ENCODE results near the gene TGM1.
"Not testable (repeated sequence)": the region's sequence is repeated elsewhere in the genome, so short reads cannot be mapped to it uniquely, and the experiment has no call there.

TGM1 gene

DNA sequence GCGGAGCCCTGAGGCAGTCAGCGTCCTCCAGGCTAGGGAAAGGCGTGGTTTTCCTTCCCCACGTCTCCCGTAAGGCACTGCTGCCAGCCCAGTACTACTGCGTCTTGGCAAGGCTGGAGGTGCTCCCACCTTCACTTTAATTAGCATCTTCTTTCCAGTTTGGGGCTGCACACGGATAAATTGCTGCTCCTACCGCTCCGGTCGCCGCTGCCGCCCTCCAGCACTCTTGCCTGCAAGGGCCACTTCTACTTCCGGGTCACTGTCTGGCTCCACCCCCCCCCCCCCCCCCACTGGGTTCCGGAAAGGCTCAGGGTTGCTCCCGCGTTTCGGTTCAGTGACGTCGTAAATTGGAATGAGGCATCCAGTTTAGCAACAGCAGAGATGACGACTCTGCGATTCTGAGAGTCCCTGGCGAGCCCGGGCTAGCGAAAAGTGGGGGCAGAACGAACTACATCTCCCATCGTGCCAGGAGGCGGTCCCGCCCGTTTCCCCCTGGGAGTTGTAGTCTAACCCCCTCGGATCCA lies 30.8 kb downstream of the TGM1 start, which contains the start of gene NEDD8:
Gene NEDD8, minus strand, starts transcription at position 247 of the 524 bp plus-strand sequence. Its CDS starts 100 bp downstream, at position 147.
- peak; percentile 97 for DNase-seq

DNA sequence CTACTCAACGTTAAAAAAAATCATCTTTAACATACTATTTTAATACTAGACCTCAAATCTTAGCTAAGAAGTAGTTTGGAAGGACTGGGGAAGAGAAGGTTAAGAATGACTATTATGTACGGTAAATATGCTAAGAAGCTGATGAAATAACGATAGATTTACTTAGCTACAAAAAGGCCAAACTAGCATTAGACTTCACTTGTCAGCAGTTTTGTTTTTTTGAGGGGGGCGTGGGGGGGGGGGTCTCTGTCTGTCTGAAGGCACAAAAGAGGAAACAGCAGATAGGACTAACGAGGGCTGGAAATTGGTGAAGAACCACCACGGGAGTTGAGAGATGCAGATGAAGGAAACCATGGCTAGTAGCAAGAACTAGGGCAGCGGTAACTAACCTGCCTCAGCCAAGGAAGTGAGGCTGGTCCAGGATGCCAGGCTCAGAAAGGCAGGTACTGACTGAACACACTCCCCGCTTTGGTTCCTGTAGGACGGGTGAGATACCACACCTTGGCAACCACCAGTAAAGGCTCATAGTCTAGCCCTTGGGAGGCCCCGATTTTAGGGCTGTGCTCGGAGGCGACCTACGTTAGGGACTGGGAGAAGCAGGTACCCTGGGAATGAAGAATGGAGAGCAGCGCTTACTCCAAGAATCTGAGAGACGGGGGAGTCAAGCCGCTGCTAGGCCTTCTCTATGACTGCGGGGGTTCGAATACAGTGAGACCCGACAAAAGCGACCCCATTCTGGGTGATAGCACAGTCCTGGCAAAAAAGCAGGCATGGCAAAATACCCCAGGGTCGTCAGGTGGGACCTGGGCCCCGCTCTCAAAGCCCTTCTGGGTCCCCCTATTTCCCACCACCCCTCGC lies 31.5 kb downstream of the TGM1 start:
- no peak for DNase-seq

DNA sequence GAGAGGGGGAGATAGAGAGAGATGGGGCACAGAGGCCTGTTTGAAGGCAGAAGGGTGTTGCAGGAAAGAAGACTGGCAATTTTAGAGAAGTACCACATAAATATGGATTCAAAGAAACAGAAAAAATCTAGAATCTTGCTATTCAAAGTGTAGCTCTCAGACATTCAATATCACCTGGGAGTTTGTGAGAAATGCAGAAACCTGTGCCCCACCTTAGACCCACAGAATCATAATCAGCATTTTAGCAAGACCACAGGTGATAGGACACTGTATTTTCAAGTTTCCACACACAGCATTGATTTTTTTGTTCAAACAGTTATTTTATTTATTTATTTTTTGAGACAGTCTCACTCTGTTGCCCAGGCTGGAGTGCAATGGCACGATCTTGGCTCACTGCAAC lies 34.1 kb downstream of the TGM1 start:
- DNase-seq = no peak

DNA sequence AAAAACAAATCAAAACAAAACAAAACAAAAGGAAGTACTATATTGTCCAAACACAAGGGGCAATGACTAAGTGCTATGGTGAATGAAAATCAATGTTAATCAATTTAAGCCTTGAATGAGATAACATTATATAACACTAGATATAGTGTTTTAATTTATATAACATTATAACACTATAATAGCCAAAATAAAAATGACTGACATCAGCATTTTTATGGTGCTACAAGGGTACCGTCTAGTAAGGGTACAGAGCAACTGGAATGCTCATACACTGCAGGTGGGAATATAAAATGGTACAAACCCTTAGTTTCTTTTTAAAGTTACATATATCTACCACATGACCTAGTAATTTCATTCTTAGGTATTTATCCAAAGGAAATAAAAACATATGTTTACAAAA lies 36.5 kb downstream of the TGM1 start:
- no peak for DNase-seq

DNA sequence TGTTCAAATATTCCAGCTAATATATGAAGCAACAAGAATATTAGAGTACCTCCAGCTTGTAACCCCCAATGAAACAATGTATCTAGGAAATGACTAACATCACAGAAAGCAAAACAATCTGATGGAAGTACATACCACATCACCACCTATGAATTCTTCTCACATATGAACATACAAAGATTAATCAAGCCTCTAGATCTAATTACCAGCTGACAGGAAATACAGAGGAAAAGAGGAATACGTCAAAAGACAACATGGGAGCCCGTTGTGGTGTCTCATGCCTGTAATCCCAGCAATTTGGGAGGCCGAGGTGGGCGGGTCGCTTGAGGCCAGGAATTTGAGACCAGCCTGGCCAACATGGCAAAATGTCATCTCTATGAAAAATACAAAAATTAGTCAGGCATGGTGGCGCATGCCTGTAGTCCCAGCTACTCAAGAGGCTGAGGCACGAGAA lies 38.3 kb downstream of the TGM1 start:
- DNase-seq = no peak

DNA sequence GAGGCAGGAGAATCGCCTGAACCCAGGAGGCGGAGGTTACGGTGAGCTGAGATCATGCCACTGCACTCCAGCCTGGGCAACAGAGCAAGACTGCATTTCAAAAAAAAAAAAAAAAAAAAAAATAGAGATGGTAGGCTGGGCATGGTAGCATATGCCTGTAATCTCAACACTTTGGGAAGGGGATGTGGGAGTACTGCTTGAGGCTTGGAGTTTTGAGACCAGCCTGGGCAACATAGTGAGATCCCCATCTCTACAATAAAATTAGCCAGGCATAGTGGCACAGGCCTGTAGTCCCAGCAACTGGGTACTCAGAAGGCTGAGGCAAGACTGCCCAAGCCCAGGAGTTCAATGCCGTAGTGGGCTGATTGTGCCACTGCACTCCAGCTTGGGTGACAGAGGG lies 40.0 kb downstream of the TGM1 start:
- not testable (repeated sequence) for DNase-seq

DNA sequence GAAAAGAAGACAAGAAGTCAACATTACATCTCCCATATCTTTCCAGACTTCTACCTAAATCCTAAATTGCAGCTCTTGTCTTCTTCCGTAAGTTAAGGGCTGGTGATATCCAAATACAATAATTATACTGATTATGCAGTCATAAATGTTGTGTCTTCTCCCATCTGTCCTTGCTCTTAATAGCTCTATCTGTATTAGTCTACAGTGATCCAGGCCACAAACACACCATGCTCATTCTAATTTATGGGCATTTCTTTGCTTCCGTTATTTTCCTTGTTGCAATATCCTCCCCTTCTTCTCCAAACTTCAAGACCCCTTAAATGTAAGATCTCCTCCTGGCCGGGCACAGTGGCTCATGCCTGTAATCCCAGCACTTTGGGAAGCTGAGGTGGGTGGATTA lies 43.5 kb downstream of the TGM1 start:
- no peak for DNase-seq

DNA sequence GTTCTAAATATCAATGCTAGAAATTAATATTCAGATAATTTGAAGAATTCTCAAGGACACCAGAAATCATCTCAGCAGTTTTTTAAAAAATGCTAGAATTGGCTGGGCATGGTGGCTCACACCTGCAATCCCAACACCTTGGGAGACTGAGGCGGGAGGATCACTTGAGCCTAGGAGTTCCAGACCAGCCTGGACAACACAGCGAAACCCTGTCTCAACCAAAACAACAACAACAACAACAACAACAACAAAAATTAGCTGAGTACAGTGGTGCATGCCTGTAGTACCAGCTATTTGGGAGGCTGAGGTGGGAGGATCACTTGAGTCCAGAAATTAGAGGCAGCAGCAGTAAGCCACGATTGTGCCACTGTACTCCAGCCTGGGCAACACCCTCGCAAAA lies 43.9 kb downstream of the TGM1 start:
- DNase-seq = no peak

DNA sequence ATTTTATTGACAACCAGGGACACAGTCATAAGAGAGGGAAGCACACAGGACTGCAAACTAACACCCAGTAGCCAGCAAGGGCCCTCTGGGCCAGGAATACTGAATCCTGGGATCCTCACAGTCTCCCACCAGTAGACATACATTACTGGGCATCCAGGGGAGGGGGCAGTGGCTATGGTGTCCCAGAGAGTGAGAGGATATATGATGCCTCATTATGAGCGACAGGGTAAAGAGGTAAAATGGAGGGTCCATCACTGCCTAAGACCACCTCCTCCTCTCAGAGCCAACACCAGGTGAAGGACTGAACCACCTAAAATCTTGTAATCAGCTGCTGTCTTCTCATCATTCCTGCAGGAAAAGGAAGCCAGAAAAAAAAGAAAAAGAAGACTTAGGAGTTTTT lies 46.1 kb downstream of the TGM1 start:
- DNase-seq = not testable (repeated sequence)

DNA sequence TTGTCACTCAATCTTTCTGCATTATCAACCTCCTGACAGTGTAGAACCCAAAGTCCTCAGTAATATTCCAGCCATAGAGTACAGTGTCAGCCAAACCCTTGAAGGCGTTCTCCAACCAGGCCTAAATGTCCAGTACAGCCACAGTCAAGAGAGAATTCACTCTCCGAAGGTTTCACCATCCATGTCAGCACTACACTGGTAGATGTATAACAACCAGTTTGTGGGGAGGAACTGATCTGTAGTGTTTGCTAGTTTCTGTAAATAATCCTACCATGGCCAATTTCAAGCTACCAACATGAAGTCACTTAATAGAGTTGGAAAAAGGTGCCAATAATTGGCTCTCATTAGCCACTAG lies 46.7 kb downstream of the TGM1 start:
- no peak for DNase-seq

DNA sequence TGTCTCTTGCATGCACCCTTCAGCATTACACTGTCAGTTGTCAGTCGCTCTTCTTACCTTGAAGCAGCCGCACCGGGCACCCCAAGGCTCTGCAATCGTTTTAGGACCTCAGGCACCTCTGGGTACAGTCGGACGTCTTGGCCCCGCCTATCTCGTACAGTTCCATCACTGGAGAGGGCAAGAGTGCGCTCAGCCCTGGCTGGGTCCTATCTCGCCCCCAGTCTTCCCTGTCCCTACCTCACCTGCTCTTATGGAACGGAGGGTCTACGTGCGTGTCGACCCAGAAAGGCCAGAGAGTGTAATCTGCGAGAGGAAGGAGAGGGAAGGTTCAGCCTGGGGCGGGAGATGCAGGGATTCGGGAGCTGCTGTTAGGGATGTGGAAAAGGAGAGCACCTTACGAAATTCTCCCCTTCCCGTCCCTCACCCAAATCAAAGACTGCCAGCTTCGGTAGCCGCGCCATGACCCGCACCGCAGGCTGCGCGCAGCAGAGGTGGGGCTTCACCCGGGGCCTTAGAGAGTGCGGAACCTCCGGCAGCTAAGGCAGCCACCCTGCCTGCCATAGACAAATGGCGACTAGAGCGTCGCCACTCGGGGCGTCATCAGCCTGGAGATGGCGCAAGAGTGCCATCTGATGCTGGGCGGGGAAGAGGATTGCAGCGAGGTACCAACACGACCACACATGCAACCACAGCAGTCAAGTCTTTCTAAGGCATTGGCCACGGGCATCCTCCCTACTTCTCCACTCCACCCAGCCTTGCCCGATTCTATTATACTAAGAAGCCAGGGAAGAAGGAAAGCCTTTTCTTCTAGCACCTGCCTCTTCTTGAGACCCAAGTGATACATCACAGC lies 47.3 kb downstream of the TGM1 start, which contains the start of gene MDP1:
Gene MDP1, minus strand, starts transcription at position 572 of the 850 bp plus-strand sequence. Its CDS starts 111 bp downstream, at position 461.
- peak; percentile 91 for DNase-seq

DNA sequence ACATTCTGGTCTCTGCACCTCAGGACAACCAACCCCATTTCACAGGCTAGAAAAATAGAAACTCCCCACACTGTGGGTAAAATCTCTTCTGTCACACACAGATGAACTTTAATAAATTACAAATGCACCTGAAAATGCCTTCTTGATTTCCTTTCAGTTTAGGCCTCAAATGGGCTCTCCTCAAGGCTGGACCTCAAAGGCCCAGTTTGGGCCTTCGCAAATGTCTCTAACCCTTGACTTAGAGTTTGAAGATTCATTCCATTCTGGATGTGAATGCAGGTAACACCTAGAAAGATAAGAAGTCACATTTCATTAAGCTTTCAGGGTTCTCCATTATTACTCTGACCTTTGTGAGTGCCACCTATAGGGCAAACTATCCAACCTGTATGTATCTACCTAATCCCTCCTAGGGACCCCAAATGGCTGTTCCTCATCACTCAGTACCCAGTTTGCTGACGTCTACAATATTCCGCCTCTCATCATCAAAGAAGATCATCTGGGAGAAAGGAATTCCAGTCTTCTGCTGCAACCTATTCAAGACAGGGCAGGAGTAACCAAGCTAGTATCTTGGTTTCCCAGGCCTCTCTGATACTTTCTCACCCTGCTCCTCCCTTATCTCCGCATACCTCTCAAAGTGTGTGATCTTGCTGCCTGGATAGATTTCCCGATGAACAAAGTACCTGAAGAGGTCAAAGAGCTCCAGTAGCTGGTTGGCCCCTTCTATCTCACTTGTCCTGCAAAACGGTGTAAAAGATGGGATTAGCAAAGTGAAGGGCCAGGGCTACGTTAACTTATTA lies 48.9 kb downstream of the TGM1 start:
- DNase-seq = no peak

DNA sequence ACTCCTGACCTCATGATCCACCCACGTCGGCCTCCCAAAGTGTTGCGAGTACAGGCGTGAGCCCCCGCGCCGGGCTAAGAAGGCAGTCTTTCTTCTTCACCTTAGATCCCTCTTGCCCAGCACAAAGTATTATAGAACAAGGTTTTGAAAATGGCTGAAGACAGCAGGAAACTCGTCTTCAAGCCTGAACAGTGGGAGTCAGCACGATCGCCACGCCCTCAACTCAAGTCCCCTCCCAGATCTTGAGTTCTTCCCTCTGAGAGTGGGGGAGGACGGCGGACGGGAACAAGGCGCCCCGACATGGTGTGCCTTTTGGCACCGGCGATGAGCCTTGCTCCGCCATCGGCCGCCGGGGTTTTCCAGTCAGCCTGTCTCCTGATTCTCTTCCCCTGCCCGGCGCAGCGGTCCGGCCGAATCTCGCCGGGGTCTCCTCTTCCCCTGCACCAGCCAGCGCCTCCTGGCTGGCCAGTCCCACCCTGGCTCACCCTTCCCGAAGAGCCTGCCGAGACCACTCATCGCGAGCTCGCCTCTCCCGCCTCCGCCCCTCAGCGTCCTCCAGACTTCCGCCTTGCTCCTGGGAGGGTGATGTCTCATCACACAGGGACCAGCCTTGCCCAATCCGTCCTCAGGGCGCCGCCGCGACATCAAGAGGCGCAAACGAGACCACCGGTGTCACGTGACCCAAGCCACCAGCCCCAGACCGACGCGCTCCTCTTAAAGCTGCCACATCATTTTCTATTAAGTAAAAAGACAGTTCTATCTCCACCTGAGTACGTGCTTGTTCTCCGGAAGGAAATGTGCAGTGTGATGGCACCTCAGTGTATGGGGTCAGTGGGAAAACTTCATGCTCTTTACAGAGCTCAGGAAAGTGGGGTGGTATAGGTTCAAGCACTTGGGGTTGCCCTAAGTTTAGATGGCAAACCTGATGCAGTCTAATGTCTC lies 49.8 kb downstream of the TGM1 start, which contains the start of gene CHMP4A:
Gene CHMP4A, minus strand, starts transcription at position 565 of the 942 bp plus-strand sequence. Its CDS starts 49 bp downstream, at position 516.
- peak; percentile 99 for DNase-seq

DNA sequence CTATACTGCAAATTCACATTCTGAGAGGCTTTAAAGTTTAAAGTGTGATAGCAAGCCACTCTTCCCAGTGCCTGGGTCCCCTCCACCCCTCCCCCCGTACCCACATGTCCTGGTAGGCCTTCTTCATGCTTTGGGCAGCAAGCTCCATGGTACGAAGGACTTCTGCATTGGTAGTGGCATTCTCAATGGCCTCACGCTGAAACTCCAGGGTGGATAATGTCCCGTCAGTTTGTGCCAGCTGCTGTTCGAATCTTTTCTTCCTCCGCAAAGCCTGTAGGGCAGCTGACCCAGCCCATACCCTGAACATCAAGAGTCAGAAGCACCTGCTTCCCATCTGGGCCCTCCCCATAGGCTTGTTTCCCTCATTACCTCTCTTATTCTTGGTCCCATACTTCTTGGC lies 51.7 kb downstream of the TGM1 start:
- no peak for DNase-seq

DNA sequence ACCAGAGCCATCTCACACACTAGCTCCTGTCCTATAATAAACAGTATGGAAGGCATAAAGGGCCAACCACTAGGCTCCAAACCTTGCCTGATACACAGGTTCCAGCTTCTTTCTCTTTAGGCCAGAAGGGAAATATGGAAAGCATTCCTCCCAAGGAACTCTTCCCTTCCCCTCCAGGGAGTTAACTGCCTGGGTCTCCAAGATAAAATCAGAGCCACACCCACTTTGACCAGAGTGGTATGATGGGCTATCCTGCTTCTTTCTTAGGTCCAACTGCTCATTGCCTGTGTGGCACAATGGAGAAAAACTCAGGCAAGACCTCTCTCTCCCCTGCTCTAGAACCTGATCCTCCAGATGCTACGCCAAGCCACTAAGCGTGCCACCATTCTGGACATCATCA lies 55.4 kb downstream of the TGM1 start:
- DNase-seq = no peak

DNA sequence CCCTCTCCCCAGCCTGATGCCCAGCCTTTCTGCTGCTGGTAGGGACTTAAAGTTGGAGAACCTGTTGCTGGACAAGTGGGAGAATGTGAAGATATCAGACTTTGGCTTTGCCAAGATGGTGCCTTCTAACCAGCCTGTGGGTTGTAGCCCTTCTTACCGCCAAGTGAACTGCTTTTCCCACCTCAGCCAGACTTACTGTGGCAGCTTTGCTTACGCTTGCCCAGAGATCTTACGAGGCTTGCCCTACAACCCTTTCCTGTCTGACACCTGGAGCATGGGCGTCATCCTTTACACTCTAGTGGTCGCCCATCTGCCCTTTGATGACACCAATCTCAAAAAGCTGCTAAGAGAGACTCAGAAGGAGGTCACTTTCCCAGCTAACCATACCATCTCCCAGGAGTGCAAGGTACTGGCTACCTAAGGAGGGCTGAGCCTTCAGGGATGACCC lies 55.8 kb downstream of the TGM1 start:
- no peak for DNase-seq

DNA sequence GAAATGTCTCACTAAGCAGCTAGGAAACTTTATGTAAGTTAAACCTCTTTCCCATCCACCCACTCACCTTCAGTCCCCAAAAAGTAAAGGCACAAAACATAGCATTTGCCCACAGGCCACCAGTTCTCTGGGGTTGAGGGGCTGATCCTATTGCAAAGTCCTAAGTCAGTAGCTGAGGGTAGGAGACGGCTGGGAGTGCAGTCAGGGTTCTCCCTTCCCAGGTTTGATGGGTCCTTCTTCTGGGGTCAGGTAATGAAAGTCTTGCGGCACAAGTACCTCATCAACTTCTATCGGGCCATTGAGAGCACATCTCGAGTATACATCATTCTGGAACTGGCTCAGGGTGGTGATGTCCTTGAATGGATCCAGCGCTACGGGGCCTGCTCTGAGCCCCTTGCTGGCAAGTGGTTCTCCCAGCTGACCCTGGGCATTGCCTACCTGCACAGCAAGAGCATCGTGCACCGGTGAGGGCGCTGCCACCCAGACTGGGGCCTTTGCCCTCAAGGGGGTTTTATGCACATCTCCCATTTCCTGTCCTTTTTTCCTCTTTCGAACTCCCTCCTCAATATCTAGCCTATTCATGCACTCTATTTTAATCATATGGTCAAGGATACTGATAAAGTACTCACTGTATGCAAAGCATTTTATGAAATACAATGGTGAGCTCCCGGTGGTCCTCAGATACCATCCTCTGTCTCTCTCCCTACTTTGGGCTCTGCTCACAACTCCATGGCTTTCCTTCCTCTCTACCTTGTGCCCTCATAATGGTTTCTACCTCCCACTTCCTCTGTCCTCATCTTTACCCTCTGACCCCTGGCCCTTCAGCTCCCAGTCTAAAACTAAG lies 56.5 kb downstream of the TGM1 start:
- DNase-seq = no peak

DNA sequence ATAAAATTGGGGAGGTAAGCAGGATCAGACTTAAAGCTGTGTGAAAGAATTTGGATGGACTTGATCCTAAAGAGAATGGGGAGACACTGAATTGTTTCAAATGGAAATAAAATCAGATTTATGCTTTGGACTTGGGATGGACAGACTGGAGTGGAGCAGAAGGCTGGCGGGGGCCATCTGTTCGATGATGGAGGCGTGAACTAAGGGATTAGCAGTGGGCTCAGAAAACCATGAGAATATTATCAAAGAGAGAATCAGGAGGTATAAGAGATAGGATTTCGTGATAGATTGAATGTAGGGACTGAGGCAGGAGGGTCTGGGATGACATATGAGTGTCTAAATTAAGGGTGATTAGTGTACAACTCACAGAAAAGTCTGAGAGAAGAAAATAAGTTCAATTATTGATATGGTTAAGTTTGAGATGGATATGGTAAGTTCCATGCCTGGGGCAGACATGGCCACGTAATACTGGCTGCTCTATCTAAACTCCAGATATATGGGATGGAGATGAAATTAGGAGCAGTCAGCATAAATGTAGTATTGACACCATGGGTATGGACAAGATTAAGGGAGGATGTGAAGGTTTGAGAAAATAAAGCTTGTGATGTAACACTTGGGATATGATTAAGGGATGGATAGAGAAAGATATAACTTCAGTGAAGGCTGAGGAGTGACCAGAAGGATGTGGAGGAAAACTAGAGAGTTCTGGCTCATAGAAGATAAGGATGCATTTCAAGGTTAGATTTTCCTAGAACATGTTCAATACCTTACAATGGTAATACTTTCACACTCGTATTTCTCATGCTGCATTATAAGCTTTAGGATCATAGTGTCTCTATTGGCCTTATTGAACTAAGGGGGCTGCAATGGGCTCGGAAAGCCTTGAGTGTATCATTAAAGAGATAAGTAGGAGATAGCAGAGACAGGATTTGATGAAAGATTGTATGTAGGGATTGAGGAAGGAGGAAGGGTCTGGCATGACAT lies 58.5 kb downstream of the TGM1 start:
- no peak for DNase-seq

All from islet precursor cell (in vitro differentiated cells).